H4 (cell line): ENCODE results near the gene MS4A6E. TPM values are rescaled to one million over a fixed set of nuclear protein-coding genes. Genes with fewer than 3 reads are reported as not detected.

Experiments used
- DNase-seq: peaks from one replicate; pipeline ENCODE4 v3.0.0-alpha.2; 2015; ENCODE audit warnings: low spot score
- total RNA-seq: library from RNA; depleted of rRNA; stranded (reverse); fragments of >200 nt; shearing (Covaris generic); gene quantifications from 2 replicates; pipeline ENCODE4 v1.2.3, GENCODE V29; 2014; rRNA removed

The MS4A6E gene
- total RNA-seq, 1 experiment from 2014 or later, result not detected

DNA sequence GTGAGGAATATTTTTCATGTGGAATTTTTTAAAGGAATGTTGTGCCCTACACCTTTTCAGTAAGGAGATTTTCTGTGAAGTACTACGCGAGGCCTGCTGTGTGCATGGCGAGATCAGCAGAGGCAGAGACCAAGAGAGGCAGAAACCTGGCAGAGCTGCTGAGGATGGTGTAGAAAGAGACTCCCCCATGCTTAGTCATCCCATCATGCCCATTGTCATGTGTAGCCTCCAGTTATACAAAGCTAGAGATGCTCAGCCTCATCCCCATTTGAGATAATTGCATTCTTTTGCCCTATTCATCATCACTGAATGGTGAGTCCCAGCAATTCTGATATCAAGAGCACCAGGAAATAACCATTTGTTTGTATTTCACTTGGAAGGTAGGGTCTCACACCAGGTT is 48.3 kb downstream of the MS4A6E start:
- DNase-seq, result no peak

DNA sequence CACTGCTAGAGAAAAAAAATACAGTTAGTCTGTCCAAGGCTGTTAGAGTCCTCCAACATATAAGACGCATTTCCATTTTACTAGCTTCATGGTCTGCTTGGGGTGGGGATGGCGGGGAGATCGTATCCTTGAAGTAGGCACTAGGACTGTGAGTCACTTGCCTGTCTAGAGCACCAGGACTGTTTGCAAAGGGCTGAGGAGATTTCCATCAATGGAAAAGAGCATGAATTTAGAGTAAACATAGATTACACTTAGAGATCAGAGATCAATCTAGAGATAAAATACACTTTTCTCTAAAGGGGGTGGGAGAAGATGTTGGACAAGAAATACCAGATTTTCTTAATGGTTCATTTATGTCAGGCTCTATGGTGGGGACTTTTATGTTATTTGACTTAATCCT is 49.5 kb downstream of the MS4A6E start:
- DNase-seq, result no peak

DNA sequence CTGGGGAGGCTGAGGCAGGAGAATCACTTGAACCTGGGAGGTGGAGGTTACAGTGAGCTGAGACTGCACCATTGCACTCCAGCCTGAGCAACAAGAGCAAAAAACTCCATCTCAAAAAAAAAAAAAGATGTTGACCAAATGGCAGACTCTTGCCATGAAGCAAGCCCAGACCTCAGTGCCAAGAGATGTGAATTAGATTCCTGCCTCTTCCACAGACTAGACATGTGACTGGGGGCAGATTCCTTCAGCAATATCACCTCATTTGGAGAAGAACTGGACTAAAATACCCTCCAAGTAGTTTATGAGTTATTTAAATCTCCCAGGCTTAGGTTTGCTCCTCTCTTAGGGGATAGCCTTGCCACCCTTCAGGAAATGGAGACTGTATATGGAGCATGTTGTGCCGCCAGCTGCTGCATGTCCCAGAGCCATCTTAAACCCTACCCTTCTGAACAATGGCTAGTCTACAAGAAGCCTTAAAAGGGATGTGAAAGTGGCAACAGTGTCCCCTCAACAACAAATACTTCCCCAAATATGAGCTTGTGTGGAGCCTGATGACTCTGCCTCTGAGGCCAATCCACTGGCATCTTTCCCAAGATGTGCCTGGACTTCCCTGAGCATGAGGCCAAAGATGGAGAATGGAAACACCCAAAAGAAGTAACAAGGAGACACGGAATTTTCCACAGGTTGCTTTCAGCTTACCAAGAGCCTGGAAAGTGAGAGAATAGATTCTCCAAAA is 50.5 kb downstream of the MS4A6E start:
- no peak for DNase-seq

DNA sequence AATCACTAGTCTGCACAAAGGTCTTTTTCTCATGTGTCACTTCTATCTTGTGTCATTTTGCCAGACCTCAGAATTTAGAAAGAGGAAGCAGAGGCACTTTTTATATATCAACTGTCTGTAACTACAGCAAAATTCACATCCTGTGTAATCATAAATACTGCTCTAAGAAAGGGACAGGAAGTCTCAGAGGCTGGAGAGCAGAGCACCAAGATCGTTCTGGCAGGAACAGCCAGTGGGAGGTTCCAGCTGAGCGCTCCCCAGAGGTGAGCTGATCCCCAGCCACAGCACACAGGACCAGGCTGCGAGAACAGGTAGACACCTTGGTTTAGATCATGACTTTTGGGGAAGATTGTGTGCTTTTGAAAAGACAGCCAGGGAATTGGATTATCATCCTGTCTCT is 51.3 kb downstream of the MS4A6E start, which contains the start of gene MS4A7:
Gene MS4A7 (plus strand): TSS at position 179 of the 400 bp plus-strand sequence. CDS start 4,610 bp downstream, outside the sequence.
- DNase-seq, result no peak

DNA sequence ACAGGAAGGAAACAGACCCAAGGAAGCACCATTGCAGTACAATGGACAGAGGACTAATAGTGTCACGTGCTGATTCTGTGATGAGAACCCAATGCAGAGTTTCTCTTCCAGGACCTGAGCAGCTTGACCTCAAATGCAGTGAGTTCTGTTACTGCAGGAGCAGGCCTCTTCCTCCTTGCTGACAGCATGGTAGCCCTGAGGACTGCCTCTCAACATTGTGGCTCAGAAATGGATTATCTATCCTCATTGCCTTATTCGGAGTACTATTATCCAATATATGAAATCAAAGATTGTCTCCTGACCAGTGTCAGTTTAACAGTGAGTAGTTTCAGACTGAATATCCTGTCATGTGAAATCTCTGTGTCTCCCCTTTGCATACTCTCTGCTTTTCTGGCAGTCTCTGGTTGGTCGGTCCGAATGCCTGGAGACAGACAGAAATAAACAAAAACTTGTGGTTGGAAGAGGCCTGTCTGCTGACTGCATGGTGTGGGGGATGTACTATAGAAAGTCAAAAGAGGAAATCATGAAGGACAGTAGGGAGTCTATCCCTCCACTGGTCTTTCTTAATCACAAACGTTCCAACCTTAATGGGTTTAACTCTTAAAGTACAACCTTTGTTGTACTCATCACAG is 62.3 kb downstream of the MS4A6E start:
- no peak for DNase-seq

DNA sequence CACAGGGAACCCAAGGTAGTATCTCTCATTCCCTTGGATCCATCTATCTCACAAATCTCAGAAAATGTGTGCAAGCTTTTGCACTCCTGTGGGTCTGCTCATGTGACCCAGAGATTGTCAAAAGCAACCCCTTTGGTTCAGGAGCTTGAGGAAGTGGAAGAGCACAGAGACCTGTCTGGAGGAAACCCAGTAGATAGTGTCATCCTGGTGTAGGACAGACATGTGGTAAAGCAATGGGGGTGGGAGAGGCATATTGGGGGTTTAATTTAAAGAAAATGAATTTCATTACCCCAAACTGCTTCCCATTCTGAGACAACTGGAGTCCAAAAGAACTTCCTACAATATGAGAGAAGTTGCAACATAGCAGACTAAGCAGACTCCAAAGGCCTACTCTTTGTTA is 63.4 kb downstream of the MS4A6E start:
- no peak for DNase-seq

Other genes starting within 250 kb of the MS4A6E start
- not detected in 2 replicates for gene MS4A2, start 238.6 kb upstream of the MS4A6E start, total RNA-seq
- gene MS4A6A, start 144.2 kb upstream of the MS4A6E start, total RNA-seq, result not detected in 2 replicates
- gene MS4A4E, start 84.1 kb upstream of the MS4A6E start, total RNA-seq, result not detected in 2 replicates
- 0.06 and 0.55 TPM in 2 replicates for gene MS4A4A, start 46.6 kb upstream of the MS4A6E start, total RNA-seq
- not detected in 2 replicates for gene MS4A7, start 51.3 kb downstream of the MS4A6E start, total RNA-seq
- gene MS4A14, start 69.2 kb downstream of the MS4A6E start, total RNA-seq, result not detected in 2 replicates
- not detected in 2 replicates for gene MS4A5, start 102.3 kb downstream of the MS4A6E start, total RNA-seq
- gene MS4A1, start 128.6 kb downstream of the MS4A6E start, total RNA-seq, result not detected in 2 replicates
- not detected in 2 replicates for gene MS4A12, start 165.5 kb downstream of the MS4A6E start, total RNA-seq
- gene MS4A13, start 188.1 kb downstream of the MS4A6E start, total RNA-seq, result not detected in 2 replicates